ENCODE measurements around the gene DLL4.

DLL4 gene

GRCh38 chr15:40904552-40905201 is 24.5 kb upstream of the DLL4 start:
- Histone ChIP-seq H3K9me2 (replicated peaks; ENCODE audit: control insufficient read depth, low read length) (no peaks in the 10 kb centered on the region), H3K27me3 (ENCODE audit: control insufficient read depth, low read length) (no peaks in the 10 kb centered on the region), H3K36me3 (ENCODE audit: control insufficient read depth, low read length) (peaks cover 43% of the 10 kb centered on the region), H3K79me2 (ENCODE audit: control insufficient read depth, low read length) (peaks cover 19% of the 10 kb centered on the region), H3K4me1 (ENCODE audit: control insufficient read depth, low read length) (peaks cover 44% of the 10 kb centered on the region), H4K20me1 (ENCODE audit: control insufficient read depth, insufficient read depth, low read depth, low read length) (no peaks in the 10 kb centered on the region), H3K4me3 (ENCODE audit: low read length) (no peak overlapping the region), H3K27ac (ENCODE audit: low read depth, low read length) (no peak overlapping the region), H3K4me2 (ENCODE audit: low read length) (no peak overlapping the region), H3F3A (ENCODE audit: control insufficient read depth, insufficient read depth) (peaks cover 9% of the 10 kb centered on the region; the same call in 1 of the 2 replicates), H3K9me3 (ENCODE audit: control insufficient read depth, insufficient read depth, low read length) (no peaks in the 10 kb centered on the region)
- TF ChIP-seq CTCF (IDR thresholded peaks at IDR 0.05; ENCODE audit: low read depth, low read length, poor library complexity, severe bottlenecking) (no peak), EZH2phosphoT487 (IDR thresholded peaks at IDR 0.05; ENCODE audit: borderline replicate concordance, low read length) (no peak)

- Histone ChIP-seq H3K9me2 (replicated peaks; ENCODE audit: control insufficient read depth, low read length) (no peaks in the 10 kb centered on the region), H3K4me3 (ENCODE audit: low read length) (peak overlapping the region; percentile 82), H3K9me3 (ENCODE audit: control insufficient read depth, insufficient read depth, low read length) (no peaks in the 10 kb centered on the region), H3F3A (ENCODE audit: control insufficient read depth, insufficient read depth) (peaks cover 9% of the 10 kb centered on the region; the same call in 1 of the 2 replicates), H3K27me3 (ENCODE audit: control insufficient read depth, low read length) (no peaks in the 10 kb centered on the region), H3K79me2 (ENCODE audit: control insufficient read depth, low read length) (peaks cover 9% of the 10 kb centered on the region; the same call in 1 of the 2 replicates), H3K4me1 (ENCODE audit: control insufficient read depth, low read length) (peaks cover 44% of the 10 kb centered on the region), H3K36me3 (ENCODE audit: control insufficient read depth, low read length) (peaks cover 27% of the 10 kb centered on the region), H3K4me2 (ENCODE audit: low read length) (peak overlapping the region; percentile 100), H3K27ac (ENCODE audit: low read depth, low read length) (peak overlapping the region; percentile 46), H4K20me1 (ENCODE audit: control insufficient read depth, insufficient read depth, low read depth, low read length) (no peaks in the 10 kb centered on the region)
- TF ChIP-seq EZH2phosphoT487 (IDR thresholded peaks at IDR 0.05; ENCODE audit: borderline replicate concordance, low read length) (no peak), CTCF (IDR thresholded peaks at IDR 0.05; ENCODE audit: low read depth, low read length, poor library complexity, severe bottlenecking) (peak; percentile 87)
Measured at GRCh38 chr15:40906091-40906990, 22.8 kb upstream of the DLL4 start.

GRCh38 chr15:40906991-40907802 is 21.9 kb upstream of the DLL4 start:
- Histone ChIP-seq H3K27ac (ENCODE audit: low read depth, low read length) (peak overlapping the region; percentile 32; the same call in 1 of the 2 replicates), H3K9me3 (ENCODE audit: control insufficient read depth, insufficient read depth, low read length) (no peaks in the 10 kb centered on the region), H3K4me2 (ENCODE audit: low read length) (peak overlapping the region; percentile 100), H3K4me3 (ENCODE audit: low read length) (peak overlapping the region; percentile 82), H3K36me3 (ENCODE audit: control insufficient read depth, low read length) (peaks cover 27% of the 10 kb centered on the region), H3F3A (ENCODE audit: control insufficient read depth, insufficient read depth) (peaks cover 9% of the 10 kb centered on the region; the same call in 1 of the 2 replicates), H3K79me2 (ENCODE audit: control insufficient read depth, low read length) (peaks cover 9% of the 10 kb centered on the region; the same call in 1 of the 2 replicates), H3K27me3 (ENCODE audit: control insufficient read depth, low read length) (no peaks in the 10 kb centered on the region), H3K9me2 (replicated peaks; ENCODE audit: control insufficient read depth, low read length) (no peaks in the 10 kb centered on the region), H3K4me1 (ENCODE audit: control insufficient read depth, low read length) (peaks cover 44% of the 10 kb centered on the region), H4K20me1 (ENCODE audit: control insufficient read depth, insufficient read depth, low read depth, low read length) (no peaks in the 10 kb centered on the region)
- TF ChIP-seq CTCF (IDR thresholded peaks at IDR 0.05; ENCODE audit: low read depth, low read length, poor library complexity, severe bottlenecking), result no peak
- no peak for TF ChIP-seq EZH2phosphoT487 (IDR thresholded peaks at IDR 0.05; ENCODE audit: borderline replicate concordance, low read length)
